ENCODE results near the gene SLC16A8.

Gene SLC16A8

DNA sequence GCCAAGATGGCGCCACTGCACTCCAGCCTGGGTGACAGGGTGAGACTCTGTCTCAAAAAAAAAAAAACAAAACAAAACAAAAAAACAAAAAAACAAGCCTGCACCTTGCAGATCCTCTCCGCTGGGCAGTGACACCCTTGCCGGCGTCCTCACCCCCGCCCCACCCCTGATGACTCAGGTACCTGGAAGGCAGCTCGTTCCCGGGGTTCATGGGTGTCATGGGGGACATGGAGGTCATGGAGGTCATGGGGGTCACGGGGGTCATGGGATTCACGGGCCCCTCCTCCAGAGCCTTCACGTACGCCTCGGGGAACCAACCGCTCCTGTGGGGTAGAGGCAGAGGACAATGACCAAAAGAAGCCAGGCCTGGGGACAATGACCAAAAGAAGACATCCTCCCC, 3.0 kb upstream of the SLC16A8 start:
- no peaks in the 10 kb centered on the region for H3K4me1 ChIP-seq (ENCODE audit: control insufficient read depth, low read depth, low read length)
- no CpG with 5 or more reads among the region's 13 CpGs for WGBS (ENCODE audit: extremely low coverage, insufficient coverage, low lambda C conversion rate)
- H3K27me3 ChIP-seq (ENCODE audit: insufficient read depth, low read length, poor library complexity) = peaks cover 1% of the 10 kb centered on the region

DNA sequence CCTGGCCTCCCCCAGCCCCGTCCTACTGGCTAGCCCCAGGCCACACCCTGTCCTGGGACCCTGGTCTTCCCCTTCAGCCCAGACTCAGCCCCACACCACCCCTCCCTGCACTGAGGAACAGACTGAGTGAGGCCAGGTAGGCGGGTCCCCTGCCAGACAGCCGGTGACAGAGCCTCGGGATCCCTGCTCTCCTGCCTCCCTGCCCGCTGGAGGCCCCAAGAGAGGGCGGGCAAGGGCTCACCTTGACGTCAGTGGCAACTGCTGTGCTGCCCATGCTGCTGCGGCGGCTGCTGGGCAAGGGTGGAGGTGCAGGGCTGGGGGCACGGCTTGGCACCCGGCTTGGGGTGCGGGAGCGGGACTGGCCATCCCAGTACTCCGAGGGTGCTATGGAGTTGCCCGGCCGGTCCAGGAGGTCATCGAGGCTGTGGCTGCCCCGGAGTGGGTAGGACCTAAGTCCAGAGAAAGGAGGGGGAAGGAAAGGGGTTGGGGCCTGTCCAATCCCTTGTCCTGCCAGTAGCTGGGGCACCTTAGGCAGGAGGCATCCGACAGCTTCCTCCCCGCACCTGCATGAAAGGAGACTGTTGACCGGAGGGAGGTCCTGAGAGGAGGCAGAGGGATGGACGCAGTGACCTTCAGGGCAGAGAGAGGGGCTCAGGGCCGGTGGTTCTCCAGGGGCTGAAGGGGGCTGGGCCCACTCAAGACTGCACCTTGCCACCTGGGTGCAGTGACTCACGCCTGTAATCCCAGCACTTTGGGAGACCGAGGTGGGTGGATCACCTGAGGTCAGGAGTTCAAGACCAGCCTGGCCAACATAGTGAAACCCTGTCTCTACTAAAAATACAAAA, 2.2 kb upstream of the SLC16A8 start:
- Histone ChIP-seq H3K36me3 (ENCODE audit: control insufficient read depth, insufficient read depth, low read length) (no peaks in the 10 kb centered on the region), H3K27me3 (ENCODE audit: insufficient read depth, low read length, poor library complexity) (peaks cover 2% of the 10 kb centered on the region), H3K4me2 (ENCODE audit: low read length) (no peak overlapping the region), H3K79me1 (ENCODE audit: low read length) (no peaks in the 10 kb centered on the region), H3K27ac (ENCODE audit: low read depth, low read length) (no peak overlapping the region), H2BK5ac (ENCODE audit: low read length) (no peak overlapping the region), H3K18ac (ENCODE audit: low read length) (no peak overlapping the region), H2BK15ac (replicated peaks; ENCODE audit: low read depth) (no peak overlapping the region), H3K4me1 (ENCODE audit: control insufficient read depth, low read depth, low read length) (no peaks in the 10 kb centered on the region), H3K23ac (ENCODE audit: low read length) (no peak overlapping the region), H3K9ac (ENCODE audit: low read length) (no peak overlapping the region), H3K4me3 (ENCODE audit: low read length) (no peak overlapping the region), H2AK5ac (ENCODE audit: low read length) (no peak overlapping the region), H4K5ac (ENCODE audit: low read length) (no peak overlapping the region), H4K8ac (ENCODE audit: low read depth, low read length) (no peak overlapping the region), H2BK120ac (ENCODE audit: low read depth, low read length) (no peak overlapping the region), H3K4ac (ENCODE audit: low read depth, low read length) (no peak overlapping the region), H3K56ac (ENCODE audit: low read length) (no peak overlapping the region), H3K79me2 (ENCODE audit: control insufficient read depth, insufficient read depth, low read length) (no peaks in the 10 kb centered on the region)
- WGBS (ENCODE audit: extremely low coverage, insufficient coverage, low lambda C conversion rate) = no CpG with 5 or more reads among the region's 25 CpGs
- no peak for DNase-seq

More for the DNA sequence above, 3.0 kb upstream of the SLC16A8 start:
- H3K4me3 ChIP-seq (ENCODE audit: low read length) = no peak overlapping the region
- H3K27ac ChIP-seq (ENCODE audit: low read depth, low read length) = no peak overlapping the region
- H3K18ac ChIP-seq (ENCODE audit: low read length) = no peak overlapping the region
- H3K36me3 ChIP-seq (ENCODE audit: control insufficient read depth, insufficient read depth, low read length) = no peaks in the 10 kb centered on the region
- H3K79me2 ChIP-seq (ENCODE audit: control insufficient read depth, insufficient read depth, low read length) = no peaks in the 10 kb centered on the region
- no peak overlapping the region for H2AK5ac ChIP-seq (ENCODE audit: low read length)
- no peak overlapping the region for H3K4me2 ChIP-seq (ENCODE audit: low read length)
- no peak for DNase-seq
- no peak overlapping the region for H3K23ac ChIP-seq (ENCODE audit: low read length)
- no peak overlapping the region for H4K5ac ChIP-seq (ENCODE audit: low read length)
- no peak overlapping the region for H4K8ac ChIP-seq (ENCODE audit: low read depth, low read length)
- H2BK120ac ChIP-seq (ENCODE audit: low read depth, low read length) = no peak overlapping the region
- no peak overlapping the region for H2BK15ac ChIP-seq (replicated peaks; ENCODE audit: low read depth)
- H3K79me1 ChIP-seq (ENCODE audit: low read length) = no peaks in the 10 kb centered on the region
- no peak overlapping the region for H3K4ac ChIP-seq (ENCODE audit: low read depth, low read length)
- H3K56ac ChIP-seq (ENCODE audit: low read length) = no peak overlapping the region
- no peak overlapping the region for H2BK5ac ChIP-seq (ENCODE audit: low read length)
- no peak overlapping the region for H3K9ac ChIP-seq (ENCODE audit: low read length)

DNA sequence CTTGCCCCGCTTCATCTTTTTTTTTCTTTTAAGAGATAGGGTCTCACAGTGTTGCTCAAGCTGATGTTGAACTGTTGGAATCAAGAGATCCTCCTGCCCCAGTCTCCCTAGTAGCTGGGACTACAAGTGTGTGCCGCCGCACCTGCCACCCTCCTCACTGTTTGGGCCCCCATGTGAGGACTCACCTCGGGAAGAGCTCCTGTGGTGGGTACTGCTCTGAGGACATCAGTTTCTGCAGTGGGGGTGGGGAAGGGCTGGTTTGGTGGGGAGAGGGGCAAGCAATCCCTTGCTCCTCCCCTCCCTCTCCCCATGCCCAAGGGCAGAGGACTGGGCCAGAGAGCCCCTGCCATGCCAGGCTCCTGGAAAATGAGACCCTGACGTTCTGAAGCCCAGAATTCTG, 1.5 kb upstream of the SLC16A8 start:
- WGBS (ENCODE audit: extremely low coverage, insufficient coverage, low lambda C conversion rate) = no CpG with 5 or more reads among the region's 5 CpGs

DNA sequence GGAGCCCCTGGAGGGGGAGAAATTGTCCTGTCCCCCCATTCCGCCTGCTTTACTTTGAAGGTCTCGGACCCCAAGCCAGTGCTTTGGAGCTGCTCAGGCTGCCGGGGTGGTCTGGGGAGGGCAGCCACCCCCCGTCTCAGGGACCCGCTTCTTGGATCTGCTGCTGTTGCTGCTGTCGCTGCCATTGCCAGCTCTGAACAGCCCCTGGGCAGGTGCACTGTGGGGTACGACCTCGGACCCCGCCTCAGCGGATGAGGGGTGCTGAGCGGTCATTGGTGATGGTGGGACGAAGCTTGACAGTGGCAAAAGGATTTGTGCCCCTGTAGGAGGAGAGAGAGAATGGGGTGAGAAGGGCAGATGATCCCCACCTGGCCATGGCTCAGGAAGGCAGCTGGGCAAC, 1.1 kb upstream of the SLC16A8 start:
- no CpG with 5 or more reads among the region's 12 CpGs for WGBS (ENCODE audit: extremely low coverage, insufficient coverage, low lambda C conversion rate)
- H3K36me3 ChIP-seq (ENCODE audit: control insufficient read depth, insufficient read depth, low read length) = no peaks in the 10 kb centered on the region
- H2BK15ac ChIP-seq (replicated peaks; ENCODE audit: low read depth) = no peak overlapping the region
- no peak overlapping the region for H3K9ac ChIP-seq (ENCODE audit: low read length)
- no peak overlapping the region for H4K5ac ChIP-seq (ENCODE audit: low read length)
- no peaks in the 10 kb centered on the region for H3K4me1 ChIP-seq (ENCODE audit: control insufficient read depth, low read depth, low read length)
- peaks cover 2% of the 10 kb centered on the region for H3K27me3 ChIP-seq (ENCODE audit: insufficient read depth, low read length, poor library complexity)
- no peak overlapping the region for H2AK5ac ChIP-seq (ENCODE audit: low read length)
- no peaks in the 10 kb centered on the region for H3K79me2 ChIP-seq (ENCODE audit: control insufficient read depth, insufficient read depth, low read length)
- no peak overlapping the region for H3K4ac ChIP-seq (ENCODE audit: low read depth, low read length)
- H2BK120ac ChIP-seq (ENCODE audit: low read depth, low read length) = no peak overlapping the region
- no peak for DNase-seq
- H3K4me3 ChIP-seq (ENCODE audit: low read length) = no peak overlapping the region
- H3K27ac ChIP-seq (ENCODE audit: low read depth, low read length) = no peak overlapping the region
- no peaks in the 10 kb centered on the region for H3K79me1 ChIP-seq (ENCODE audit: low read length)
- no peak overlapping the region for H3K23ac ChIP-seq (ENCODE audit: low read length)
- no peak overlapping the region for H3K4me2 ChIP-seq (ENCODE audit: low read length)
- H4K8ac ChIP-seq (ENCODE audit: low read depth, low read length) = no peak overlapping the region
- no peak overlapping the region for H2BK5ac ChIP-seq (ENCODE audit: low read length)
- H3K18ac ChIP-seq (ENCODE audit: low read length) = no peak overlapping the region
- H3K56ac ChIP-seq (ENCODE audit: low read length) = no peak overlapping the region

More for the DNA sequence above, 1.5 kb upstream of the SLC16A8 start:
- Histone ChIP-seq H2BK5ac (ENCODE audit: low read length) (no peak overlapping the region), H3K23ac (ENCODE audit: low read length) (no peak overlapping the region), H3K9ac (ENCODE audit: low read length) (no peak overlapping the region), H3K4me3 (ENCODE audit: low read length) (no peak overlapping the region), H4K5ac (ENCODE audit: low read length) (no peak overlapping the region), H2BK15ac (replicated peaks; ENCODE audit: low read depth) (no peak overlapping the region), H3K56ac (ENCODE audit: low read length) (no peak overlapping the region), H3K4ac (ENCODE audit: low read depth, low read length) (no peak overlapping the region), H3K27ac (ENCODE audit: low read depth, low read length) (no peak overlapping the region), H2AK5ac (ENCODE audit: low read length) (no peak overlapping the region), H2BK120ac (ENCODE audit: low read depth, low read length) (no peak overlapping the region), H3K4me1 (ENCODE audit: control insufficient read depth, low read depth, low read length) (no peaks in the 10 kb centered on the region), H3K27me3 (ENCODE audit: insufficient read depth, low read length, poor library complexity) (peaks cover 2% of the 10 kb centered on the region), H3K79me1 (ENCODE audit: low read length) (no peaks in the 10 kb centered on the region), H4K8ac (ENCODE audit: low read depth, low read length) (no peak overlapping the region), H3K4me2 (ENCODE audit: low read length) (no peak overlapping the region), H3K36me3 (ENCODE audit: control insufficient read depth, insufficient read depth, low read length) (no peaks in the 10 kb centered on the region), H3K79me2 (ENCODE audit: control insufficient read depth, insufficient read depth, low read length) (no peaks in the 10 kb centered on the region), H3K18ac (ENCODE audit: low read length) (no peak overlapping the region)
- no peak for DNase-seq

GRCh38 chr22:38082986-38083710, 836 bp downstream of the SLC16A8 start:
- Histone ChIP-seq H3K4me3 (ENCODE audit: low read length) (no peak overlapping the region), H3K23ac (ENCODE audit: low read length) (no peak overlapping the region), H4K5ac (ENCODE audit: low read length) (no peak overlapping the region), H2BK15ac (replicated peaks; ENCODE audit: low read depth) (no peak overlapping the region), H3K79me2 (ENCODE audit: control insufficient read depth, insufficient read depth, low read length) (no peaks in the 10 kb centered on the region), H2BK5ac (ENCODE audit: low read length) (no peak overlapping the region), H3K4ac (ENCODE audit: low read depth, low read length) (no peak overlapping the region), H3K4me1 (ENCODE audit: control insufficient read depth, low read depth, low read length) (no peaks in the 10 kb centered on the region), H4K8ac (ENCODE audit: low read depth, low read length) (no peak overlapping the region), H3K79me1 (ENCODE audit: low read length) (no peaks in the 10 kb centered on the region), H3K56ac (ENCODE audit: low read length) (no peak overlapping the region), H2AK5ac (ENCODE audit: low read length) (no peak overlapping the region), H3K27ac (ENCODE audit: low read depth, low read length) (no peak overlapping the region), H3K18ac (ENCODE audit: low read length) (no peak overlapping the region), H3K27me3 (ENCODE audit: insufficient read depth, low read length, poor library complexity) (peaks cover 2% of the 10 kb centered on the region), H3K9ac (ENCODE audit: low read length) (no peak overlapping the region), H2BK120ac (ENCODE audit: low read depth, low read length) (no peak overlapping the region), H3K36me3 (ENCODE audit: control insufficient read depth, insufficient read depth, low read length) (no peaks in the 10 kb centered on the region), H3K4me2 (ENCODE audit: low read length) (no peak overlapping the region)
- DNase-seq = no peak
- WGBS (ENCODE audit: extremely low coverage, insufficient coverage, low lambda C conversion rate) = no CpG with 5 or more reads among the region's 24 CpGs

All from mesendoderm (in vitro differentiated cells).